SK-N-SH (cell line): ENCODE results near the gene CRACR2B. TPM values are rescaled to one million over a fixed set of nuclear protein-coding genes. Genes with fewer than 3 reads are reported as not detected.

Experiments used
- CTCF ChIA-PET: fragments of 300-600, 350-600 bp; formaldehyde crosslinking; extraction: SDS; loops from one replicate; lab custom pipeline; 2021; lab: Yijun Ruan, JAX
- POLR2A ChIA-PET: fragments of 350-600 bp; sonication (Branson Sonifier 250); formaldehyde crosslinking; extraction: SDS; loops from one replicate; lab custom pipeline; 2020; ENCODE audit warnings: antibody characterized with exemption, inconsistent platforms; lab: Yijun Ruan, JAX
- DNase-seq: peaks from one replicate; pipeline ENCODE4 v3.0.0; 2012
- H2AFZ ChIP-seq: fragments of 200-600 bp; sonication (generic); 2 replicates; pipeline ENCODE4 v1.8.1; 2016; ENCODE audit warnings: antibody characterized with exemption, mild to moderate bottlenecking, low read depth
- H3F3A ChIP-seq: fragments of 200-600 bp; sonication (generic); replicated peaks from 2 replicates; pipeline ENCODE3; 2016; ENCODE audit warnings: antibody characterized with exemption, mild to moderate bottlenecking; ENCODE audit not compliant: insufficient read depth
- H3K27ac ChIP-seq, 2 experiments: fragments of 200-500 bp in 1 of 2; fragments of 200-600 bp in 1 of 2; sonication (Bioruptor generic) in 1 of 2; sonication (generic), shearing (Covaris generic) in 1 of 2; 2 replicates each; pipeline versions ENCODE4 v1.5.1 to v1.6.1; 2014 to 2016; ENCODE audit warnings: low read depth in 2 of 2, inconsistent platforms in 1 of 2, low read length in 1 of 2, mild to moderate bottlenecking in 1 of 2, mixed read lengths in 1 of 2
- H3K27me3 ChIP-seq: fragments of 200-600 bp; sonication (generic), shearing (Covaris generic); 2 replicates; pipeline ENCODE4 v1.6.1; 2016; ENCODE audit warnings: mixed run types; ENCODE audit not compliant: insufficient read depth
- H3K36me3 ChIP-seq, 2 experiments: fragments of 200-500 bp in 1 of 2; fragments of 200-600 bp in 1 of 2; sonication (Bioruptor generic) in 1 of 2; sonication (generic) in 1 of 2; replicated peaks in 1 of 2; 2 replicates each; pipeline versions ENCODE3 to v1.5.1; 2014 to 2016; ENCODE audit warnings: low read length in 1 of 2, mild to moderate bottlenecking in 1 of 2; ENCODE audit not compliant: insufficient read depth in 2 of 2, control insufficient read depth in 1 of 2
- H3K4me1 ChIP-seq, 2 experiments: fragments of 200-500 bp in 1 of 2; fragments of 200-600 bp in 1 of 2; sonication (Bioruptor generic) in 1 of 2; sonication (generic), shearing (Covaris generic) in 1 of 2; 2 replicates each; pipeline versions ENCODE4 v1.5.1 to v1.6.1; 2014 to 2016; ENCODE audit warnings: low read depth in 1 of 2, low read length in 1 of 2, mixed run types in 1 of 2; ENCODE audit not compliant: insufficient read depth in 2 of 2, control insufficient read depth in 1 of 2
- H3K4me2 ChIP-seq: fragments of 200-600 bp; sonication (generic), shearing (Covaris generic); 2 replicates; pipeline ENCODE4 v1.6.1; 2017; ENCODE audit warnings: mixed run types
- H3K4me3 ChIP-seq, 2 experiments: fragments of 200-500 bp in 1 of 2; fragments of 200-600 bp in 1 of 2; sonication (Bioruptor generic) in 1 of 2; sonication (generic), shearing (Covaris generic) in 1 of 2; 2 replicates each; pipeline versions ENCODE4 v1.5.1 to v1.8.1; 2014 to 2016; ENCODE audit warnings: low read depth in 2 of 2, inconsistent platforms in 1 of 2, low read length in 1 of 2, mild to moderate bottlenecking in 1 of 2, mixed read lengths in 1 of 2, moderate library complexity in 1 of 2
- H3K79me2 ChIP-seq: fragments of 200-600 bp; sonication (generic); 2 replicates; pipeline ENCODE4 v1.8.1; 2017; ENCODE audit warnings: mild to moderate bottlenecking; ENCODE audit not compliant: insufficient read depth
- H3K9ac ChIP-seq: fragments of 200-600 bp; sonication (generic); 2 replicates; pipeline ENCODE4 v1.6.1; 2017; ENCODE audit warnings: mixed run types
- H3K9me2 ChIP-seq: fragments of 200-600 bp; sonication (generic); 2 replicates; pipeline ENCODE4 v1.6.1; 2017; ENCODE audit warnings: mixed run types
- H3K9me3 ChIP-seq: fragments of 200-600 bp; sonication (generic); 2 replicates; pipeline ENCODE4 v1.6.1; 2017; ENCODE audit warnings: mixed run types, mild to moderate bottlenecking, moderate library complexity
- H4K20me1 ChIP-seq: fragments of 200-600 bp; sonication (generic); 2 replicates; pipeline ENCODE4 v1.6.1; 2017; ENCODE audit warnings: mild to moderate bottlenecking, mixed run types; ENCODE audit not compliant: insufficient read depth
- ELF1 ChIP-seq: IDR thresholded peaks from 2 replicates; pipeline ENCODE4 v1.4.0; 2012
- EZH2phosphoT487 ChIP-seq: fragments of 200-600 bp; sonication (generic); IDR thresholded peaks from 2 replicates; pipeline ENCODE4 v1.6.1; 2017; ENCODE audit warnings: low read depth, mixed run types, mild to moderate bottlenecking, antibody characterized with exemption, moderate library complexity, borderline replicate concordance
- FOSL2 ChIP-seq: IDR thresholded peaks from 2 replicates; pipeline ENCODE4 v1.4.0; 2012; ENCODE audit warnings: low read depth, mild to moderate bottlenecking, moderate library complexity, borderline replicate concordance
- FOXM1 ChIP-seq: IDR thresholded peaks from 2 replicates; pipeline ENCODE4 v1.4.0; 2012; ENCODE audit warnings: low read depth, mild to moderate bottlenecking
- JUND ChIP-seq: IDR thresholded peaks from 2 replicates; pipeline ENCODE4 v1.4.0; 2012
- MAX ChIP-seq: IDR thresholded peaks from 2 replicates; pipeline ENCODE4 v1.4.0; 2012; ENCODE audit warnings: low read depth
- NRF1 ChIP-seq: IDR thresholded peaks from 2 replicates; pipeline ENCODE4 v1.6.1; 2012; ENCODE audit warnings: low read depth, mild to moderate bottlenecking, low read length
- PBX3 ChIP-seq: IDR thresholded peaks from 2 replicates; pipeline ENCODE4; 2012
- RCOR1 ChIP-seq: fragments of 150-350 bp; IDR thresholded peaks from 2 replicates; pipeline ENCODE4 v1.6.1; 2017; ENCODE audit warnings: antibody characterized with exemption, low read length
- SIN3A ChIP-seq: IDR thresholded peaks from 2 replicates; pipeline ENCODE4 v1.6.1; 2012; ENCODE audit warnings: low read depth, mild to moderate bottlenecking, low read length, moderate library complexity, borderline replicate concordance
- SMC3 ChIP-seq: IDR thresholded peaks from 2 replicates; pipeline ENCODE4 v1.6.1; 2012; ENCODE audit warnings: low read depth, low read length, improper control_type of control experiment
- TAF1 ChIP-seq: IDR thresholded peaks from 2 replicates; pipeline ENCODE4 v1.6.1; 2012; ENCODE audit warnings: low read depth, mild to moderate bottlenecking, low read length, moderate library complexity, borderline replicate concordance
- TEAD4 ChIP-seq: IDR thresholded peaks from 2 replicates; pipeline ENCODE4 v1.4.0; 2012; ENCODE audit warnings: mild to moderate bottlenecking, borderline replicate concordance; ENCODE audit not compliant: insufficient read depth
- USF1 ChIP-seq: IDR thresholded peaks from 2 replicates; pipeline ENCODE4 v1.4.0; 2012; ENCODE audit warnings: low read depth, borderline replicate concordance
- USF2 ChIP-seq: fragments of 150-350 bp; IDR thresholded peaks from 2 replicates; pipeline ENCODE4 v1.6.1; 2017; ENCODE audit warnings: antibody characterized with exemption, low read length, low read depth, borderline replicate concordance
- YY1 ChIP-seq: IDR thresholded peaks from 2 replicates; pipeline ENCODE4 v1.4.0; 2012; ENCODE audit warnings: low read depth, mild to moderate bottlenecking
- ZBTB33 ChIP-seq: IDR thresholded peaks from 2 replicates; pipeline ENCODE4 v1.4.0; 2012; ENCODE audit warnings: low read depth, borderline replicate concordance
- WGBS: methylation state at CpG from one replicate; pipeline ENCODE4 v1.1.6; 2017; ENCODE audit warnings: low lambda C conversion rate; 5-methylcytosine and 5-hydroxymethylcytosine counted together
- polyA plus RNA-seq, 3 experiments: library from polyadenylated mRNA; depleted of rRNA; stranded (reverse); fragments of >200 nt; gene quantifications; 2 replicates each; pipeline ENCODE4 v1.2.3, GENCODE V29; 2012

CRACR2B gene
- polyA plus RNA-seq, 1 of the 3 experiments (the other 2 are of a cell fraction) = 1.1 TPM

- no peak for TF ChIP-seq YY1
- TF ChIP-seq USF2 = no peak
Observed at GRCh38 chr11:875769-876301, 48.1 kb downstream of the CRACR2B start (continued).

GRCh38 chr11:876545-876944, 48.8 kb downstream of the CRACR2B start:
- H2AFZ ChIP-seq = no peak overlapping the region
- TF ChIP-seq FOXM1 (no peak), SIN3A (no peak), PBX3 (no peak), MAX (no peak), JUND (no peak), EZH2phosphoT487 (no peak), RCOR1 (no peak), NRF1 (no peak), TEAD4 (no peak), FOSL2 (no peak), SMC3 (no peak), ZBTB33 (no peak), USF1 (no peak), ELF1 (no peak), TAF1 (no peak)
- DNase-seq = no peak
- H3K27me3 ChIP-seq = no peaks in the 10 kb centered on the region
- no peaks in the 10 kb centered on the region for H3K9me2 ChIP-seq
- no peak overlapping the region for H3K4me2 ChIP-seq
- no peaks in the 10 kb centered on the region for H4K20me1 ChIP-seq
- 90% methylated on average over 2 of the region's 12 CpGs for WGBS
- H3K27ac ChIP-seq = no peak overlapping the region
- no peak overlapping the region for H3K9ac ChIP-seq
- peaks cover 0 to 2% of the 10 kb centered on the region in 2 experiments; a peak in 1 of 4 replicates for H3K4me1 ChIP-seq
- peaks cover 3% of the 10 kb centered on the region for H3F3A ChIP-seq
- ChIA-PET POLR2A (interaction anchor here (1.1 to 1.5 kb wide), 2 partner anchors 15 to 17 kb away, joined by 3 to 4 read pairs; no protein-coding TSS in a partner anchor), CTCF (no interaction called here)
- H3K9me3 ChIP-seq = no peaks in the 10 kb centered on the region
- no peak overlapping the region for H3K4me3 ChIP-seq
- H3K79me2 ChIP-seq = no peaks in the 10 kb centered on the region
- H3K36me3 ChIP-seq = peaks cover 0 to 6% of the 10 kb centered on the region in 2 experiments
